ENCODE measurements around the gene ODAD4. TPM values are rescaled to one million over a fixed set of nuclear protein-coding genes. Genes with fewer than 3 reads are reported as not detected.

Gene ODAD4
- total RNA-seq, 3 donors from 2014 or later = 0.26 to 0.91 (median 0.79) TPM

- DNase-seq = no peak
- Mint-ChIP-seq H3K36me3 (ENCODE audit: insufficient read depth) (peaks cover 43% of the 10 kb centered on the region), H3K9me3 (no peaks in the 10 kb centered on the region), H3K27me3 (ENCODE audit: low read depth) (no peaks in the 10 kb centered on the region), H3K4me3 (no peak overlapping the region), H3K4me1 (ENCODE audit: low read depth) (no peaks in the 10 kb centered on the region)
- ATAC-seq = no peak
These were observed 23.8 kb upstream of the ODAD4 start for GRCh38 chr17:41906465-41907184.

- ATAC-seq = no peak
- Mint-ChIP-seq H3K4me1 (ENCODE audit: low read depth) (no peaks in the 10 kb centered on the region), H3K27me3 (ENCODE audit: low read depth) (no peaks in the 10 kb centered on the region), H3K4me3 (no peak overlapping the region), H3K9me3 (no peaks in the 10 kb centered on the region), H3K36me3 (ENCODE audit: insufficient read depth) (peaks cover 38% of the 10 kb centered on the region)
- DNase-seq = no peak
These were observed 23.2 kb upstream of the ODAD4 start for GRCh38 chr17:41907185-41907556.

GRCh38 chr17:41907633-41908539 lies 22.5 kb upstream of the ODAD4 start:
- H3K36me3 Mint-ChIP-seq (ENCODE audit: insufficient read depth) = peaks cover 44% of the 10 kb centered on the region
- H3K9me3 Mint-ChIP-seq = no peaks in the 10 kb centered on the region
- ATAC-seq (no peak), DNase-seq (no peak)
- no peaks in the 10 kb centered on the region for H3K27me3 Mint-ChIP-seq (ENCODE audit: low read depth)
- H3K4me1 Mint-ChIP-seq (ENCODE audit: low read depth) = no peaks in the 10 kb centered on the region
- H3K4me3 Mint-ChIP-seq = no peak overlapping the region

GRCh38 chr17:41909088-41909487 lies 21.3 kb upstream of the ODAD4 start:
- peaks cover 44% of the 10 kb centered on the region for H3K36me3 Mint-ChIP-seq (ENCODE audit: insufficient read depth)
- no peaks in the 10 kb centered on the region for H3K9me3 Mint-ChIP-seq
- ATAC-seq = no peak
- DNase-seq = no peak
- H3K27me3 Mint-ChIP-seq (ENCODE audit: low read depth) = no peaks in the 10 kb centered on the region
- H3K4me1 Mint-ChIP-seq (ENCODE audit: low read depth) = peaks cover 4% of the 10 kb centered on the region
- H3K4me3 Mint-ChIP-seq = no peak overlapping the region

- H3K4me1 Mint-ChIP-seq (ENCODE audit: low read depth) = peaks cover 16% of the 10 kb centered on the region
- H3K27me3 Mint-ChIP-seq (ENCODE audit: low read depth) = no peaks in the 10 kb centered on the region
- no peak overlapping the region for H3K4me3 Mint-ChIP-seq
- peaks cover 37% of the 10 kb centered on the region for H3K36me3 Mint-ChIP-seq (ENCODE audit: insufficient read depth)
- H3K9me3 Mint-ChIP-seq = no peaks in the 10 kb centered on the region
- no peak for ATAC-seq
- DNase-seq = no peak
These were observed 19.6 kb upstream of the ODAD4 start for GRCh38 chr17:41910701-41911391.

GRCh38 chr17:41912925-41913324 lies 17.5 kb upstream of the ODAD4 start:
- Mint-ChIP-seq H3K4me1 (ENCODE audit: low read depth) (peaks cover 27% of the 10 kb centered on the region), H3K9me3 (no peaks in the 10 kb centered on the region), H3K36me3 (ENCODE audit: insufficient read depth) (peaks cover 30% of the 10 kb centered on the region), H3K4me3 (no peak overlapping the region), H3K27me3 (ENCODE audit: low read depth) (no peaks in the 10 kb centered on the region)
- no peak for ATAC-seq
- no peak for DNase-seq

- peaks cover 27% of the 10 kb centered on the region for H3K36me3 Mint-ChIP-seq (ENCODE audit: insufficient read depth)
- no peak overlapping the region for H3K4me3 Mint-ChIP-seq
- DNase-seq (no peak), ATAC-seq (no peak)
- peaks cover 27% of the 10 kb centered on the region for H3K4me1 Mint-ChIP-seq (ENCODE audit: low read depth)
- H3K27me3 Mint-ChIP-seq (ENCODE audit: low read depth) = no peaks in the 10 kb centered on the region
- H3K9me3 Mint-ChIP-seq = no peaks in the 10 kb centered on the region
These were observed 16.6 kb upstream of the ODAD4 start for GRCh38 chr17:41913798-41914197.

- no peaks in the 10 kb centered on the region for H3K27me3 Mint-ChIP-seq (ENCODE audit: low read depth)
- no peak overlapping the region for H3K4me3 Mint-ChIP-seq
- H3K4me1 Mint-ChIP-seq (ENCODE audit: low read depth) = peaks cover 27% of the 10 kb centered on the region
- DNase-seq = no peak
- no peaks in the 10 kb centered on the region for H3K9me3 Mint-ChIP-seq
- H3K36me3 Mint-ChIP-seq (ENCODE audit: insufficient read depth) = peaks cover 26% of the 10 kb centered on the region
- ATAC-seq = no peak
These were observed 16.1 kb upstream of the ODAD4 start for GRCh38 chr17:41914358-41914766.

GRCh38 chr17:41915020-41915419 lies 15.4 kb upstream of the ODAD4 start:
- no peaks in the 10 kb centered on the region for H3K27me3 Mint-ChIP-seq (ENCODE audit: low read depth)
- peaks cover 20% of the 10 kb centered on the region for H3K36me3 Mint-ChIP-seq (ENCODE audit: insufficient read depth)
- H3K4me3 Mint-ChIP-seq = no peak overlapping the region
- peaks cover 28% of the 10 kb centered on the region for H3K4me1 Mint-ChIP-seq (ENCODE audit: low read depth)
- no peaks in the 10 kb centered on the region for H3K9me3 Mint-ChIP-seq
- DNase-seq = no peak
- ATAC-seq = no peak

GRCh38 chr17:41915566-41915965 lies 14.9 kb upstream of the ODAD4 start:
- peaks cover 15% of the 10 kb centered on the region for H3K36me3 Mint-ChIP-seq (ENCODE audit: insufficient read depth)
- no peaks in the 10 kb centered on the region for H3K9me3 Mint-ChIP-seq
- no peaks in the 10 kb centered on the region for H3K27me3 Mint-ChIP-seq (ENCODE audit: low read depth)
- ATAC-seq (no peak), DNase-seq (no peak)
- peaks cover 30% of the 10 kb centered on the region for H3K4me1 Mint-ChIP-seq (ENCODE audit: low read depth)
- H3K4me3 Mint-ChIP-seq = peak overlapping the region; percentile 27

GRCh38 chr17:41917192-41917591 lies 13.2 kb upstream of the ODAD4 start:
- no peak for ATAC-seq
- no peak for DNase-seq
- Mint-ChIP-seq H3K27me3 (ENCODE audit: low read depth) (no peaks in the 10 kb centered on the region), H3K4me1 (ENCODE audit: low read depth) (peaks cover 30% of the 10 kb centered on the region), H3K9me3 (no peaks in the 10 kb centered on the region), H3K36me3 (ENCODE audit: insufficient read depth) (peaks cover 15% of the 10 kb centered on the region), H3K4me3 (peak overlapping the region; percentile 95)

- Mint-ChIP-seq H3K4me3 (peak overlapping the region; percentile 95), H3K36me3 (ENCODE audit: insufficient read depth) (peaks cover 9% of the 10 kb centered on the region), H3K4me1 (ENCODE audit: low read depth) (peaks cover 30% of the 10 kb centered on the region), H3K9me3 (no peaks in the 10 kb centered on the region), H3K27me3 (ENCODE audit: low read depth) (no peaks in the 10 kb centered on the region)
- peak in 1 of 2 donors; percentile 5 for ATAC-seq
- DNase-seq = peak; percentile 30
These were observed 12.6 kb upstream of the ODAD4 start for GRCh38 chr17:41917679-41918313.

- Mint-ChIP-seq H3K27me3 (ENCODE audit: low read depth) (no peaks in the 10 kb centered on the region), H3K4me1 (ENCODE audit: low read depth) (peaks cover 30% of the 10 kb centered on the region), H3K36me3 (ENCODE audit: insufficient read depth) (peaks cover 6% of the 10 kb centered on the region), H3K9me3 (no peaks in the 10 kb centered on the region), H3K4me3 (peak within 1 kb of the TSS; percentile 95)
- ATAC-seq (peak; percentile 99), DNase-seq (peak; percentile 94)
These were observed 11.9 kb upstream of the ODAD4 start, which contains the start of gene ACLY for GRCh38 chr17:41918314-41919164. TSS of gene ACLY (minus strand) at chr17:41918951. CDS start at chr17:41913873, 5,078 bp downstream.
